ENCODE data around the gene CLIC5.

- TF ChIP-seq, protein P1, sequence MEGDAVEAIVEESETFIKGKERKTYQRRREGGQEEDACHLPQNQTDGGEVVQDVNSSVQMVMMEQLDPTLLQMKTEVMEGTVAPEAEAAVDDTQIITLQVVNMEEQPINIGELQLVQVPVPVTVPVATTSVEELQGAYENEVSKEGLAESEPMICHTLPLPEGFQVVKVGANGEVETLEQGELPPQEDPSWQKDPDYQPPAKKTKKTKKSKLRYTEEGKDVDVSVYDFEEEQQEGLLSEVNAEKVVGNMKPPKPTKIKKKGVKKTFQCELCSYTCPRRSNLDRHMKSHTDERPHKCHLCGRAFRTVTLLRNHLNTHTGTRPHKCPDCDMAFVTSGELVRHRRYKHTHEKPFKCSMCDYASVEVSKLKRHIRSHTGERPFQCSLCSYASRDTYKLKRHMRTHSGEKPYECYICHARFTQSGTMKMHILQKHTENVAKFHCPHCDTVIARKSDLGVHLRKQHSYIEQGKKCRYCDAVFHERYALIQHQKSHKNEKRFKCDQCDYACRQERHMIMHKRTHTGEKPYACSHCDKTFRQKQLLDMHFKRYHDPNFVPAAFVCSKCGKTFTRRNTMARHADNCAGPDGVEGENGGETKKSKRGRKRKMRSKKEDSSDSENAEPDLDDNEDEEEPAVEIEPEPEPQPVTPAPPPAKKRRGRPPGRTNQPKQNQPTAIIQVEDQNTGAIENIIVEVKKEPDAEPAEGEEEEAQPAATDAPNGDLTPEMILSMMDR (IDR thresholded peaks at IDR 0.05) = no peak
- TF ChIP-seq POLR2A (IDR thresholded peaks at IDR 0.05) = no peak
- TF ChIP-seq POLR2AphosphoS5 (IDR thresholded peaks at IDR 0.05) = no peak
These were observed 118.7 kb downstream of the CLIC5 start for GRCh38 chr6:45896783-45897441.
